GM12891 (cell line): ENCODE results near the gene REELD1.

Experiments used
- PAX5 ChIP-seq: IDR thresholded peaks from 2 replicates; pipeline ENCODE4 v1.6.1; 2011; ENCODE audit warnings: low read length, moderate library complexity, mild to moderate bottlenecking; ENCODE audit not compliant: insufficient read depth, severe bottlenecking
- POLR2A ChIP-seq: IDR thresholded peaks from 2 replicates; pipeline ENCODE4 v1.6.1; 2011; ENCODE audit warnings: low read depth, low read length, control low read depth
- POLR2AphosphoS5 ChIP-seq: IDR thresholded peaks from 2 replicates; pipeline ENCODE4 v1.6.1; 2011; ENCODE audit warnings: low read depth, low read length, control low read depth
- POU2F2 ChIP-seq: IDR thresholded peaks from 2 replicates; pipeline ENCODE4 v1.6.1; 2011; ENCODE audit warnings: low read depth, mild to moderate bottlenecking, control low read depth, low read length, moderate library complexity
- SPI1 ChIP-seq: IDR thresholded peaks from 2 replicates; pipeline ENCODE4 v1.6.1; 2011; ENCODE audit warnings: low read depth, low read length, control low read depth
- TAF1 ChIP-seq: IDR thresholded peaks from 2 replicates; pipeline ENCODE4 v1.6.1; 2011; ENCODE audit warnings: low read depth, low read length, control low read depth

- TF ChIP-seq POLR2A (no peak), POLR2AphosphoS5 (no peak), TAF1 (no peak), SPI1 (no peak), POU2F2 (no peak), PAX5 (no peak)
Observed at GRCh38 chr4:146191766-146192458, 22.4 kb upstream of the REELD1 start.
